ENCODE measurements around the gene CDH4. TPM values are rescaled to one million over a fixed set of nuclear protein-coding genes. Genes with fewer than 3 reads are reported as not detected.

The CDH4 gene
- total and polyA plus RNA-seq, 2 of the 13 experiments (the other 11 are each of a cell fraction or from before 2014, with no cell fraction given), result not detected

GRCh38 chr20:61364147-61364546 is 112.1 kb downstream of the CDH4 start (continued):
- TF ChIP-seq ZNF710 (CRISPR knock-in tag; IDR thresholded peaks at IDR 0.05; ENCODE audit: borderline replicate concordance) (no peak), RBFOX2 (IDR thresholded peaks at IDR 0.05; ENCODE audit: low read depth, low read length) (no peak), ZSCAN30 (CRISPR knock-in tag; IDR thresholded peaks at IDR 0.05) (no peak), KDM3A (CRISPR knock-in tag; IDR thresholded peaks at IDR 0.05; ENCODE audit: low read depth) (no peak), ZFP82 (CRISPR knock-in tag; IDR thresholded peaks at IDR 0.05; ENCODE audit: borderline replicate concordance) (no peak), ARNTL (CRISPR knock-in tag; IDR thresholded peaks at IDR 0.05) (no peak), ZNF660 (CRISPR knock-in tag; IDR thresholded peaks at IDR 0.05; ENCODE audit: borderline replicate concordance, low read depth) (no peak), ZMAT3 (CRISPR knock-in tag; conservative IDR thresholded peaks at IDR 0.05) (no peak), JARID2 (CRISPR knock-in tag; IDR thresholded peaks at IDR 0.05; ENCODE audit: insufficient replicate concordance) (no peak), MBD4 (IDR thresholded peaks at IDR 0.05; ENCODE audit: borderline replicate concordance, low read length) (no peak), SSRP1 (CRISPR knock-in tag; IDR thresholded peaks at IDR 0.05) (no peak), ZNF572 (CRISPR knock-in tag; IDR thresholded peaks at IDR 0.05) (no peak), THAP8 (CRISPR knock-in tag; IDR thresholded peaks at IDR 0.05; ENCODE audit: borderline replicate concordance) (no peak)
- TF ChIP-seq, protein P1, sequence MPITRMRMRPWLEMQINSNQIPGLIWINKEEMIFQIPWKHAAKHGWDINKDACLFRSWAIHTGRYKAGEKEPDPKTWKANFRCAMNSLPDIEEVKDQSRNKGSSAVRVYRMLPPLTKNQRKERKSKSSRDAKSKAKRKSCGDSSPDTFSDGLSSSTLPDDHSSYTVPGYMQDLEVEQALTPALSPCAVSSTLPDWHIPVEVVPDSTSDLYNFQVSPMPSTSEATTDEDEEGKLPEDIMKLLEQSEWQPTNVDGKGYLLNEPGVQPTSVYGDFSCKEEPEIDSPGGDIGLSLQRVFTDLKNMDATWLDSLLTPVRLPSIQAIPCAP (CRISPR knock-in tag; IDR thresholded peaks at IDR 0.05; ENCODE audit: low read depth), result no peak
- TF ChIP-seq, protein P2, sequence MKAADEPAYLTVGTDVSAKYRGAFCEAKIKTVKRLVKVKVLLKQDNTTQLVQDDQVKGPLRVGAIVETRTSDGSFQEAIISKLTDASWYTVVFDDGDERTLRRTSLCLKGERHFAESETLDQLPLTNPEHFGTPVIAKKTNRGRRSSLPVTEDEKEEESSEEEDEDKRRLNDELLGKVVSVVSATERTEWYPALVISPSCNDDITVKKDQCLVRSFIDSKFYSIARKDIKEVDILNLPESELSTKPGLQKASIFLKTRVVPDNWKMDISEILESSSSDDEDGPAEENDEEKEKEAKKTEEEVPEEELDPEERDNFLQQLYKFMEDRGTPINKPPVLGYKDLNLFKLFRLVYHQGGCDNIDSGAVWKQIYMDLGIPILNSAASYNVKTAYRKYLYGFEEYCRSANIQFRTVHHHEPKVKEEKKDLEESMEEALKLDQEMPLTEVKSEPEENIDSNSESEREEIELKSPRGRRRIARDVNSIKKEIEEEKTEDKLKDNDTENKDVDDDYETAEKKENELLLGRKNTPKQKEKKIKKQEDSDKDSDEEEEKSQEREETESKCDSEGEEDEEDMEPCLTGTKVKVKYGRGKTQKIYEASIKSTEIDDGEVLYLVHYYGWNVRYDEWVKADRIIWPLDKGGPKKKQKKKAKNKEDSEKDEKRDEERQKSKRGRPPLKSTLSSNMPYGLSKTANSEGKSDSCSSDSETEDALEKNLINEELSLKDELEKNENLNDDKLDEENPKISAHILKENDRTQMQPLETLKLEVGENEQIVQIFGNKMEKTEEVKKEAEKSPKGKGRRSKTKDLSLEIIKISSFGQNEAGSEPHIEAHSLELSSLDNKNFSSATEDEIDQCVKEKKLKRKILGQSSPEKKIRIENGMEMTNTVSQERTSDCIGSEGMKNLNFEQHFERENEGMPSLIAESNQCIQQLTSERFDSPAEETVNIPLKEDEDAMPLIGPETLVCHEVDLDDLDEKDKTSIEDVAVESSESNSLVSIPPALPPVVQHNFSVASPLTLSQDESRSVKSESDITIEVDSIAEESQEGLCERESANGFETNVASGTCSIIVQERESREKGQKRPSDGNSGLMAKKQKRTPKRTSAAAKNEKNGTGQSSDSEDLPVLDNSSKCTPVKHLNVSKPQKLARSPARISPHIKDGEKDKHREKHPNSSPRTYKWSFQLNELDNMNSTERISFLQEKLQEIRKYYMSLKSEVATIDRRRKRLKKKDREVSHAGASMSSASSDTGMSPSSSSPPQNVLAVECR (CRISPR knock-in tag; IDR thresholded peaks at IDR 0.05; ENCODE audit: borderline replicate concordance), result no peak

Measured in HepG2 (cell line).